Left lung (tissue), 10 donors: ENCODE results near the gene CDK5RAP3. TPM values are rescaled to one million over a fixed set of nuclear protein-coding genes. Genes with fewer than 3 reads are reported as not detected.
A peak's percentile ranks its signal among the peaks of the same experiment; 100 is the strongest.

Source experiments
- ATAC-seq: fragments of 200-7000 bp; cut with Tn5 transposase; one replicate; pipeline ENCODE4 v1.9.1; 2020; ENCODE audit warnings: moderate library complexity
- DNase-seq, 4 donors: peaks; one replicate each; pipeline ENCODE4 v3.0.0-alpha.2; 2013 to 2020
- H3K27ac ChIP-seq, 2 donors: fragments of 200-600 bp; sonication (generic) in 1 of 2; one replicate each; pipeline versions ENCODE4 v1.5.0 to v1.8.0; 2020 to 2021
- H3K27me3 ChIP-seq, 2 donors: fragments of 200-600 bp; sonication (generic) in 1 of 2; one replicate each; pipeline versions ENCODE4 v1.5.0 to v1.8.0; 2020 to 2021
- H3K36me3 ChIP-seq, 2 donors: fragments of 200-600 bp; sonication (generic) in 1 of 2; one replicate each; pipeline versions ENCODE4 v1.5.0 to v1.8.0; 2020 to 2021
- H3K4me1 ChIP-seq, 2 donors: fragments of 200-600 bp; one replicate each; pipeline ENCODE4 v1.8.0; 2021
- H3K4me3 ChIP-seq, 2 donors: fragments of 200-600 bp; sonication (generic) in 1 of 2; one replicate each; pipeline versions ENCODE4 v1.5.0 to v1.8.0; 2020 to 2021; ENCODE audit warnings: mild to moderate bottlenecking in 1 of 2
- H3K9me3 ChIP-seq, 2 donors: fragments of 200-600 bp; sonication (generic) in 1 of 2; one replicate each; pipeline versions ENCODE4 v1.5.0 to v1.8.0; 2020 to 2021
- intact Hi-C, 2 donors: fragments of 100-400 bp; cut with DNase I; formaldehyde crosslinking; loops; one replicate each; pipeline versions ENCODE4 v1.11.2 to v1.14.2; 2022
- polyA plus RNA-seq, 6 donors: library from polyadenylated mRNA; unstranded; fragments of 120-200 nt; gene quantifications; one replicate each; pipeline ENCODE4 v1.2.1, GENCODE V29; 2013; ENCODE audit not compliant: insufficient read length in 6 of 6
- total RNA-seq, 2 donors: library from RNA; stranded (reverse); fragmentation: NEBNext Ultra II Directional; extraction: Animal tissue kit (Norgen Biotek cat#: 25700); gene quantifications; one replicate each; pipeline ENCODE4 v1.2.1, GENCODE V29; 2021
- TF ChIP-seq, protein P1 (sequence below), 2 donors: fragments of 200-600 bp; sonication (generic) in 1 of 2; IDR thresholded peaks; one replicate each; pipeline versions ENCODE4 v1.5.0 to v1.8.0; 2021; ENCODE audit warnings: antibody characterized with exemption in 2 of 2
- donor health status: DM: no; HTN: yes; CAD: no.
- donor health status: DM: no; HTN: no; CAD: no.

The CDK5RAP3 gene
- total and polyA plus RNA-seq, 8 donors = 136 to 182 (median 159) TPM

DNA sequence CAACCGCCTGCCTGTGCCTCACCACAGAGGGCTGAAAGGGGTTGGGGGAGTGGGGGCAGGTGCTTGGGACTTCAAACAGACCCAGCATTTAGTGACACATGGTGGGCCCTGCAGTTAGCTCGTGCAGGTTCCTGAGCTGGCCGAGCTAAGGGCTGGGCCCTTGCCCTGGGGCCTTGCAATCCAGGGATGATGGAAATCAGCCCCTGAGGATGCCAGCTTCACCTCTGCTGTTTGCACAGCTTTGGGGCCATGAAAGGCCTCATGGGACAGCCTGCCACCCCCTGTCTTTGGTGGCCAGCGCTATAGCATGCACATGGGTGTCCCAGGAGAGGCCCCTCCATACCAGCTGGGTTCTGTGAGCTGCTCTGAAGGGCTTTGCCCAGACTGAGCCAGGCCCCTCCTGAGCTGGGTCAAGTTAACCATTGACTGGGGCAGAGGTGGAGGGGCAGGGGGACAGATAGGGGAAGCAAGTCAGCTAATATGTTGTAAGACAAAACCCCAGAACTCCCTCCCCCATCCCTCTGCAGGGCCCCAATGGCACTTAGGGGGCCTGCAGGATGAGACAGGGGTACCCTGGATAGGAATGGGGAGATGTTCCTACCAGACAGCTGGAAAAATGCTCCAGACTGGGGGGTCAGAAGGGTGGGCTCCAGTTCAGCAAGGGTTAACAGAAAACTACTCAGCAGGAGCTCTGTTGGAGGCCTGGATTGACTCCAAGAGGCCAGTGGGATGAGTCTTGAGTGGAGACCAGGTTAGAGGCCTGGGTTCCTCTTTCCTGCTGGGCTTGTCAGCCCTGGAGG lies 13.9 kb upstream of the CDK5RAP3 start:
- ATAC-seq = peak; percentile 5
- intact Hi-C loops = no loop called here
- no peaks in the 10 kb centered on the region for H3K36me3 ChIP-seq
- no peak for DNase-seq
- H3K4me3 ChIP-seq = peak overlapping the region; percentile 30 to 47
- no peaks in the 10 kb centered on the region for H3K9me3 ChIP-seq
- H3K27me3 ChIP-seq = no peaks in the 10 kb centered on the region
- H3K4me1 ChIP-seq = peaks cover 0 to 1% of the 10 kb centered on the region in 2 donors
- TF ChIP-seq, protein P1, sequence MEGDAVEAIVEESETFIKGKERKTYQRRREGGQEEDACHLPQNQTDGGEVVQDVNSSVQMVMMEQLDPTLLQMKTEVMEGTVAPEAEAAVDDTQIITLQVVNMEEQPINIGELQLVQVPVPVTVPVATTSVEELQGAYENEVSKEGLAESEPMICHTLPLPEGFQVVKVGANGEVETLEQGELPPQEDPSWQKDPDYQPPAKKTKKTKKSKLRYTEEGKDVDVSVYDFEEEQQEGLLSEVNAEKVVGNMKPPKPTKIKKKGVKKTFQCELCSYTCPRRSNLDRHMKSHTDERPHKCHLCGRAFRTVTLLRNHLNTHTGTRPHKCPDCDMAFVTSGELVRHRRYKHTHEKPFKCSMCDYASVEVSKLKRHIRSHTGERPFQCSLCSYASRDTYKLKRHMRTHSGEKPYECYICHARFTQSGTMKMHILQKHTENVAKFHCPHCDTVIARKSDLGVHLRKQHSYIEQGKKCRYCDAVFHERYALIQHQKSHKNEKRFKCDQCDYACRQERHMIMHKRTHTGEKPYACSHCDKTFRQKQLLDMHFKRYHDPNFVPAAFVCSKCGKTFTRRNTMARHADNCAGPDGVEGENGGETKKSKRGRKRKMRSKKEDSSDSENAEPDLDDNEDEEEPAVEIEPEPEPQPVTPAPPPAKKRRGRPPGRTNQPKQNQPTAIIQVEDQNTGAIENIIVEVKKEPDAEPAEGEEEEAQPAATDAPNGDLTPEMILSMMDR (IDR thresholded peaks at IDR 0.05) = no peak
- peak overlapping the region; percentile 74 to 82 for H3K27ac ChIP-seq

GRCh38 chr17:47957591-47958490 lies 13.1 kb upstream of the CDK5RAP3 start, which contains the start of gene PRR15L:
TSS of gene PRR15L (minus strand) at chr17:47957883. CDS start at chr17:47953234, 4,649 bp downstream.
- intact Hi-C loops = no loop called here
- H3K27ac ChIP-seq = peak within 1 kb of the TSS; percentile 74 to 82
- TF ChIP-seq, protein P1 (IDR thresholded peaks at IDR 0.05) = no peak
- H3K4me1 ChIP-seq = no peaks in the 10 kb centered on the region
- ATAC-seq (peak; percentile 82), DNase-seq (peak in 2 of 4 donors; percentile 80 to 82)
- H3K9me3 ChIP-seq = no peaks in the 10 kb centered on the region
- H3K4me3 ChIP-seq = peak within 1 kb of the TSS; percentile 30 to 47
- H3K27me3 ChIP-seq = no peaks in the 10 kb centered on the region
- no peaks in the 10 kb centered on the region for H3K36me3 ChIP-seq

GRCh38 chr17:47959825-47960655 lies 10.9 kb upstream of the CDK5RAP3 start:
- no peaks in the 10 kb centered on the region for H3K9me3 ChIP-seq
- H3K27ac ChIP-seq = no peak overlapping the region
- no peak overlapping the region for H3K4me3 ChIP-seq
- no peaks in the 10 kb centered on the region for H3K27me3 ChIP-seq
- no peak for ATAC-seq
- H3K4me1 ChIP-seq = no peaks in the 10 kb centered on the region
- DNase-seq = no peak
- no peaks in the 10 kb centered on the region for H3K36me3 ChIP-seq
- intact Hi-C loops = no loop called here
- TF ChIP-seq, protein P1 (IDR thresholded peaks at IDR 0.05) = no peak

- Histone ChIP-seq H3K4me3 (no peak overlapping the region), H3K9me3 (no peaks in the 10 kb centered on the region), H3K36me3 (no peaks in the 10 kb centered on the region), H3K4me1 (no peaks in the 10 kb centered on the region), H3K27ac (no peak overlapping the region), H3K27me3 (no peaks in the 10 kb centered on the region)
- intact Hi-C loops = no loop called here
- TF ChIP-seq, protein P1 (IDR thresholded peaks at IDR 0.05) = no peak
- DNase-seq (no peak), ATAC-seq (no peak)
These were observed 9.5 kb upstream of the CDK5RAP3 start for GRCh38 chr17:47961406-47961805.
